GM12878 (cell line): Measurements from ENCODE around the gene CNR1. TPM values are rescaled to one million over a fixed set of nuclear protein-coding genes. Genes with fewer than 3 reads are reported as not detected.

Experiments
- ATAC-seq: fragments of 200-7000 bp; cut with Tn5 transposase; 3 replicates; pipeline ENCODE4 v1.9.1; 2020; ENCODE audit warnings: mild to moderate bottlenecking, moderate library complexity
- BruUV-seq: library from RNA; stranded (reverse); fragments of 400-500 nt; replicated peaks from 2 replicates; lab custom pipeline; 2021; lab: Mats Ljungman, UMichigan
- CTCF ChIA-PET: fragments of 300-600 bp; sonication (Branson Sonifier 250); formaldehyde crosslinking; extraction: SDS; loops from one replicate; lab custom pipeline; 2021; ENCODE audit warnings: inconsistent platforms; lab: Yijun Ruan, JAX
- POLR2A ChIA-PET: fragments of 350-600 bp; formaldehyde crosslinking; extraction: SDS; loops from one replicate; lab custom pipeline; 2021; ENCODE audit warnings: inconsistent platforms; lab: Charles Lee
- RAD21 ChIA-PET: fragments of 300-600 bp; sonication (Branson Sonifier 250); formaldehyde crosslinking; loops from one replicate; lab custom pipeline; 2023; ENCODE audit warnings: antibody characterized with exemption; ENCODE audit not compliant: unreplicated experiment; lab: Charles Lee
- SMC1A ChIA-PET: fragments of 300-600 bp; sonication (Branson Sonifier 250); formaldehyde crosslinking; loops from one replicate; lab custom pipeline; 2023; ENCODE audit not compliant: unreplicated experiment, uncharacterized antibody; lab: Charles Lee
- DNase-seq: peaks from one replicate; pipeline ENCODE4 v3.0.0-alpha.2; 2011; ENCODE audit warnings: low read depth, low spot score
- FAIRE-seq: peaks from 3 replicates; lab custom pipeline; 2011; peaks lifted over from hg19 to GRCh38; lab: Jason Lieb, UNC
- H2AFZ ChIP-seq: 2 replicates; pipeline ENCODE4 v1.6.0; 2011; ENCODE audit warnings: low read depth, low read length, control low read depth; ENCODE audit not compliant: control insufficient read depth
- H3K27ac ChIP-seq: 2 replicates; pipeline ENCODE4 v1.5.1; 2011; ENCODE audit warnings: control low read depth; ENCODE audit not compliant: control insufficient read depth, insufficient read depth
- H3K27me3 ChIP-seq, 2 experiments: replicated peaks in 1 of 2; 2 replicates each; pipeline versions ENCODE4 v1.6.0 to v1.6.1; 2011; ENCODE audit warnings: low read length in 1 of 2; ENCODE audit not compliant: control insufficient read depth in 2 of 2, insufficient read depth in 2 of 2
- H3K36me3 ChIP-seq, 2 experiments: 2 replicates each; pipeline ENCODE4 v1.5.1; 2011; ENCODE audit warnings: low read length in 1 of 2; ENCODE audit not compliant: control insufficient read depth in 2 of 2, insufficient read depth in 2 of 2
- H3K4me1 ChIP-seq: 2 replicates; pipeline ENCODE4 v1.6.1; 2011; ENCODE audit warnings: mild to moderate bottlenecking, low read length, moderate library complexity, mixed read lengths; ENCODE audit not compliant: control insufficient read depth, insufficient read depth
- H3K4me2 ChIP-seq: 2 replicates; pipeline ENCODE4 v1.6.0; 2011; ENCODE audit warnings: control low read depth; ENCODE audit not compliant: control insufficient read depth, insufficient read depth
- H3K4me3 ChIP-seq: fragments of 200-600 bp; sonication (generic); 2 replicates; pipeline ENCODE4 v1.5.1; 2016
- H3K79me2 ChIP-seq: 2 replicates; pipeline ENCODE4 v1.6.0; 2011; ENCODE audit warnings: low read length; ENCODE audit not compliant: control insufficient read depth, insufficient read depth
- H3K9ac ChIP-seq: 2 replicates; pipeline ENCODE4 v1.8.0; 2011; ENCODE audit warnings: low read length, control low read depth, mixed read lengths; ENCODE audit not compliant: control insufficient read depth, insufficient read depth
- H3K9me3 ChIP-seq: replicated peaks from 3 replicates; pipeline ENCODE4 v1.5.1; 2011; ENCODE audit warnings: mild to moderate bottlenecking, low read length; ENCODE audit not compliant: control insufficient read depth, insufficient read depth
- H4K20me1 ChIP-seq: 2 replicates; pipeline ENCODE4 v1.6.0; 2011; ENCODE audit not compliant: control insufficient read depth, insufficient read depth
- BRCA1 ChIP-seq: IDR thresholded peaks from 2 replicates; pipeline ENCODE4 v1.6.1; 2011; ENCODE audit warnings: low read depth, low read length, improper control_type of control experiment
- CBFB ChIP-seq: IDR thresholded peaks from 2 replicates; pipeline ENCODE4 v1.6.1; 2016; ENCODE audit warnings: antibody characterized with exemption, low read depth
- CBX5 ChIP-seq: sonication (generic); IDR thresholded peaks from 2 replicates; pipeline ENCODE4 v1.6.1; 2016; ENCODE audit warnings: low read depth, moderate library complexity, mild to moderate bottlenecking, inconsistent platforms
- HDGF ChIP-seq: fragments of 450-650 bp; IDR thresholded peaks from 2 replicates; pipeline ENCODE4 v1.6.1; 2016; ENCODE audit warnings: antibody characterized with exemption
- POLR2AphosphoS5 ChIP-seq: IDR thresholded peaks from 2 replicates; pipeline ENCODE4 v1.6.1; 2011; ENCODE audit warnings: mild to moderate bottlenecking, low read length, inconsistent platforms
- RCOR1 ChIP-seq: conservative IDR thresholded peaks from 2 replicates; pipeline ENCODE4 v1.6.1; 2012; ENCODE audit warnings: low read depth, low read length, improper control_type of control experiment
- SMC3 ChIP-seq: IDR thresholded peaks from 2 replicates; pipeline ENCODE4 v1.6.1; 2011; ENCODE audit warnings: low read length, improper control_type of control experiment, borderline replicate concordance
- SPI1 ChIP-seq: IDR thresholded peaks from 2 replicates; pipeline ENCODE4 v1.6.1; 2011; ENCODE audit warnings: low read depth, mild to moderate bottlenecking, low read length, moderate library complexity, borderline replicate concordance; ENCODE audit not compliant: insufficient read depth
- WRNIP1 ChIP-seq: IDR thresholded peaks from 2 replicates; pipeline ENCODE4 v1.6.1; 2011; ENCODE audit warnings: low read depth, low read length, improper control_type of control experiment, borderline replicate concordance
- WGBS: methylation state at CpG from one replicate; pipeline ENCODE4 v1.1.6; 2016; ENCODE audit warnings: low lambda C conversion rate; ENCODE audit not compliant: insufficient replicate concordance, insufficient coverage; ENCODE audit errors: missing lambda C conversion rate; 5-methylcytosine and 5-hydroxymethylcytosine counted together
- in situ Hi-C: fragments of 300-500 bp; cut with MboI; formaldehyde crosslinking; loops from 9 replicates; pipeline ENCODE4 v1.14.3; 2018; ENCODE audit warnings: mixed read lengths
- intact Hi-C: fragments of 100-400 bp; cut with micrococcal nuclease; formaldehyde crosslinking; loops from one replicate; pipeline ENCODE4 v1.14.2; 2022; ENCODE audit not compliant: unreplicated experiment
- polyA plus RNA-seq, 11 experiments: library from polyadenylated mRNA; depleted of rRNA in 4 of 11; unstranded in 6 of 11; stranded (reverse) in 5 of 11; fragments of >200 nt; fragmentation: Nextera tagmentation in 4 of 11; fragmentation: Illumina TruSeq in 1 of 11; extraction: Ambion mirVana in 4 of 11; extraction: Trizol in 1 of 11; gene quantifications; 1 replicate in 1 of 11; 2 replicates in 10 of 11; pipeline versions ENCODE4 v1.2.1 to v1.2.3, GENCODE V29; 2011 to 2016; ENCODE audit warnings: inconsistent platforms in 2 of 11, missing spikeins in 2 of 11, low read depth in 1 of 11
- total RNA-seq, 4 experiments: library from RNA; depleted of rRNA in 3 of 4; stranded (reverse); fragments of >200 nt in 3 of 4; fragmentation: Illumina TruSeq in 1 of 4; extraction: Trizol in 1 of 4; gene quantifications; 2 replicates each; pipeline versions ENCODE4 v1.2.1 to v1.2.3, GENCODE V29; 2013 to 2021
- TF ChIP-seq, protein P1 (sequence below), 3 experiments: IDR thresholded peaks in 2 of 3; conservative IDR thresholded peaks in 1 of 3; 2 replicates each; pipeline ENCODE4 v1.5.1; 2011; ENCODE audit warnings: low read depth in 3 of 3, low read length in 3 of 3, mild to moderate bottlenecking in 3 of 3, control low read depth in 2 of 3, moderate library complexity in 2 of 3, inconsistent platforms in 1 of 3, mixed read lengths in 1 of 3; ENCODE audit not compliant: control insufficient read depth in 2 of 3, insufficient read depth in 1 of 3; ENCODE audit errors: extremely low read depth in 1 of 3
- TF ChIP-seq, protein P2 (sequence below): fragments of 450-650 bp; IDR thresholded peaks from 2 replicates; pipeline ENCODE4 v1.6.1; 2016; ENCODE audit warnings: mild to moderate bottlenecking, moderate library complexity, borderline replicate concordance
- TF ChIP-seq, protein P3 (sequence below): IDR thresholded peaks from 2 replicates; pipeline ENCODE4 v1.6.1; 2012; ENCODE audit warnings: low read length, inconsistent platforms

The CNR1 gene
- total and polyA plus RNA-seq, 10 of the 15 experiments (the other 5 are each of a cell fraction or from before 2014, with no cell fraction given), result 2.2 to 15.4 (median 8.5) TPM

DNA sequence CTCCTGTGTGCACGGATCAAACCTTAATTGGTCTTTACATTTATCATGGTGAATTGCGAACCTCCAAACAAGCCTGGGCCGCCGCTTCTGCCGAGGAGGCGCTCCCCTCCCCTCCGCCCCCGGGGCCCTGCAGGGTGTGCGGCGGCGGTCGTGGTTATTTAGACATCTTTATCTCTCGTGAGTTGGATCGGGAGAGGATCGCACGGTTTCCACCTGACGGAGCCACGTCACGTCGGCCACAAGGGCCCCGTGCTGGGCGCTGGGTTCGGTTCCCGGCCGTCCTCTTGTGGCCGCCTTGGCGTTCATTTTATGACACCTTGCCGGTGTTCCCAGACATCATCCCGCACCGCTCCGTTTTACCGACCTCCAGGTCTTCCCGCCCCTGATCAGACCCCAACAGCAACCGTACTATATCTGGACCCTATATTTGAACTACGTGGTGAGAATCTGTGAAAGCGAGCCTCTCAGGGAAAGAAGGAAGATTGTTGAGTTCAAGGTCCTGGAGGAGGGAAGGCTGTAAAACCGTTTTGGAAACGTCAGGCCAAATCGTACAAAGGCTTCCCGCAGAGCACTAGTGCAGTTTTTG is 1.3 kb upstream of the CNR1 start (continued):
- TF ChIP-seq, protein P1, sequence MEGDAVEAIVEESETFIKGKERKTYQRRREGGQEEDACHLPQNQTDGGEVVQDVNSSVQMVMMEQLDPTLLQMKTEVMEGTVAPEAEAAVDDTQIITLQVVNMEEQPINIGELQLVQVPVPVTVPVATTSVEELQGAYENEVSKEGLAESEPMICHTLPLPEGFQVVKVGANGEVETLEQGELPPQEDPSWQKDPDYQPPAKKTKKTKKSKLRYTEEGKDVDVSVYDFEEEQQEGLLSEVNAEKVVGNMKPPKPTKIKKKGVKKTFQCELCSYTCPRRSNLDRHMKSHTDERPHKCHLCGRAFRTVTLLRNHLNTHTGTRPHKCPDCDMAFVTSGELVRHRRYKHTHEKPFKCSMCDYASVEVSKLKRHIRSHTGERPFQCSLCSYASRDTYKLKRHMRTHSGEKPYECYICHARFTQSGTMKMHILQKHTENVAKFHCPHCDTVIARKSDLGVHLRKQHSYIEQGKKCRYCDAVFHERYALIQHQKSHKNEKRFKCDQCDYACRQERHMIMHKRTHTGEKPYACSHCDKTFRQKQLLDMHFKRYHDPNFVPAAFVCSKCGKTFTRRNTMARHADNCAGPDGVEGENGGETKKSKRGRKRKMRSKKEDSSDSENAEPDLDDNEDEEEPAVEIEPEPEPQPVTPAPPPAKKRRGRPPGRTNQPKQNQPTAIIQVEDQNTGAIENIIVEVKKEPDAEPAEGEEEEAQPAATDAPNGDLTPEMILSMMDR (IDR thresholded peaks at IDR 0.05 in 2 of 3, conservative IDR thresholded peaks at IDR 0.05 in 1 of 3; ENCODE audit: control insufficient read depth in 2 of 3, extremely low read depth in 1 of 3, insufficient read depth in 1 of 3, low read depth in 3 of 3, low read length in 3 of 3), result no peak
- TF ChIP-seq WRNIP1, result no peak

DNA sequence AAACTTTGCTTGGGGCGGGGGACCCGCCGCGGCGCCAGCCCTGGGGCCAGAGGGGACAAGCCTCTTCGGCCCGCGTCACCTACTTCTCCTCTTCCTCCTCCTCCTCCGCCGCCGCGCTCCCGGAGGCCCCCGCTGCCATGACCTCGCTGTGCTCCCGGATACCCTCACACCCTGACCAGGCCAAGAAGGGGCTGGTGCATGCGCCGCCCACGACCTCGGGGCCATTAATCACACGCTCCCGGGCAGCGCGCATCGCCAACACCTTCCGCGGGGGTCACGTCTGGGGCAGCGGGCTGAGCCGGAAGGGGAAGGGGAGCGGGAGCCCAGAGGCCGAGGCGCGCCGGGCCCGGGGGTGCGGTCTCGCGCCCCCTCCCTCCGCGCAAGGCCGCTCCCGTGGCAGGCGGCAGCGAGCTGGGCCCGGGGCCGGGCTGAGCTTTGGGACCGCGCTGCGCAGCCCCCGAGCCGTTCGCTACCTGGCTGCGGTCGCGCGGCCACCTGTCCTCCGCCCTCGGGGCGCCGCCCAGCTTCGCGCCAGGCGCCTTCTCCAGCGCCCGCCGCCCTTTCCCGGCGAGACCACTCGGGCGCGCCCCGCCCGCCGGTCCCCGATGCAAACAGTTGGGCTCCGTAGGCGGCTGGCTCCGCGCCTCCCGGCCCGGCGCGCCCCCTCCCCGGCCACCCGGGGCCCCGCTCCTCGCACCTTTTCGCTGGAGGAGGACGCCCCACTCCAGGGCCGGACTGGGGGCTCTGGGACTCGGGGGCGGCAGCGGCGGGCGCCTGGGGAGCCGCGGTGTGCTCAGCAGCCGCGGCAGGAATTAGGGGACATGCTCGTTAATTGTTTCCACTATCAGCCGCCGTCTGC is 575 bp upstream of the CNR1 start:
- Histone ChIP-seq H4K20me1 (no peaks in the 10 kb centered on the region), H2AFZ (peak overlapping the region; percentile 87), H3K4me1 (no peaks in the 10 kb centered on the region), H3K4me2 (peak overlapping the region; percentile 95), H3K27ac (no peak overlapping the region; the same call in 1 of the 2 replicates), H3K36me3 (no peaks in the 10 kb centered on the region), H3K9me3 (no peaks in the 10 kb centered on the region), H3K79me2 (no peaks in the 10 kb centered on the region; the same call in 1 of the 2 replicates), H3K9ac (peak overlapping the region; percentile 65), H3K27me3 (0 out of 4 replicates have a peak, but pooled peaks cover 0 to 6% of the 10 kb centered on the region in 2 experiments), H3K4me3 (peak overlapping the region; percentile 94)
- intact Hi-C loops, result loop anchor here (1.0 to 10.0 kb wide), 7 partner anchors 72 to 706 kb away; partner anchors contain the start of gene AKIRIN2
- POLR2A ChIA-PET, result interaction anchor here (1.0 kb wide), 1 partner anchor 10 kb away, joined by 4 read pairs; no protein-coding TSS in a partner anchor
- ATAC-seq (peak; percentile 64), FAIRE-seq (no peak), DNase-seq (no peak)
- BruUV-seq, result no TSS peak
- RAD21 ChIA-PET, result interaction anchor here (0.7 to 1.0 kb wide), 3 partner anchors 13 to 334 kb away, joined by 3 to 5 read pairs (median 3); no protein-coding TSS in a partner anchor
- WGBS, result 4% methylated on average over 68 of the region's 103 CpGs
- CTCF ChIA-PET, result interaction anchor here (1.0 to 1.9 kb wide), 2 partner anchors 237 to 335 kb away, joined by 4 to 16 read pairs; no protein-coding TSS in a partner anchor
- in situ Hi-C loops, result loop anchor here (5.0 kb wide), 1 partner anchor 234 kb away; no protein-coding TSS in a partner anchor
- SMC1A ChIA-PET, result no interaction called here
- TF ChIP-seq SPI1 (no peak), HDGF (no peak), BRCA1 (no peak), CBFB (no peak), RCOR1 (no peak), CBX5 (0 out of 2 replicates have a peak, but pooled peaks have one; percentile 16), SMC3 (no peak), POLR2AphosphoS5 (no peak; the same call in 1 of the 2 replicates)
- TF ChIP-seq, protein P2, sequence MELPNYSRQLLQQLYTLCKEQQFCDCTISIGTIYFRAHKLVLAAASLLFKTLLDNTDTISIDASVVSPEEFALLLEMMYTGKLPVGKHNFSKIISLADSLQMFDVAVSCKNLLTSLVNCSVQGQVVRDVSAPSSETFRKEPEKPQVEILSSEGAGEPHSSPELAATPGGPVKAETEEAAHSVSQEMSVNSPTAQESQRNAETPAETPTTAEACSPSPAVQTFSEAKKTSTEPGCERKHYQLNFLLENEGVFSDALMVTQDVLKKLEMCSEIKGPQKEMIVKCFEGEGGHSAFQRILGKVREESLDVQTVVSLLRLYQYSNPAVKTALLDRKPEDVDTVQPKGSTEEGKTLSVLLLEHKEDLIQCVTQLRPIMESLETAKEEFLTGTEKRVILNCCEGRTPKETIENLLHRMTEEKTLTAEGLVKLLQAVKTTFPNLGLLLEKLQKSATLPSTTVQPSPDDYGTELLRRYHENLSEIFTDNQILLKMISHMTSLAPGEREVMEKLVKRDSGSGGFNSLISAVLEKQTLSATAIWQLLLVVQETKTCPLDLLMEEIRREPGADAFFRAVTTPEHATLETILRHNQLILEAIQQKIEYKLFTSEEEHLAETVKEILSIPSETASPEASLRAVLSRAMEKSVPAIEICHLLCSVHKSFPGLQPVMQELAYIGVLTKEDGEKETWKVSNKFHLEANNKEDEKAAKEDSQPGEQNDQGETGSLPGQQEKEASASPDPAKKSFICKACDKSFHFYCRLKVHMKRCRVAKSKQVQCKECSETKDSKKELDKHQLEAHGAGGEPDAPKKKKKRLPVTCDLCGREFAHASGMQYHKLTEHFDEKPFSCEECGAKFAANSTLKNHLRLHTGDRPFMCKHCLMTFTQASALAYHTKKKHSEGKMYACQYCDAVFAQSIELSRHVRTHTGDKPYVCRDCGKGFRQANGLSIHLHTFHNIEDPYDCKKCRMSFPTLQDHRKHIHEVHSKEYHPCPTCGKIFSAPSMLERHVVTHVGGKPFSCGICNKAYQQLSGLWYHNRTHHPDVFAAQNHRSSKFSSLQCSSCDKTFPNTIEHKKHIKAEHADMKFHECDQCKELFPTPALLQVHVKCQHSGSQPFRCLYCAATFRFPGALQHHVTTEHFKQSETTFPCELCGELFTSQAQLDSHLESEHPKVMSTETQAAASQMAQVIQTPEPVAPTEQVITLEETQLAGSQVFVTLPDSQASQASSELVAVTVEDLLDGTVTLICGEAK, result no peak
- TF ChIP-seq, protein P3, sequence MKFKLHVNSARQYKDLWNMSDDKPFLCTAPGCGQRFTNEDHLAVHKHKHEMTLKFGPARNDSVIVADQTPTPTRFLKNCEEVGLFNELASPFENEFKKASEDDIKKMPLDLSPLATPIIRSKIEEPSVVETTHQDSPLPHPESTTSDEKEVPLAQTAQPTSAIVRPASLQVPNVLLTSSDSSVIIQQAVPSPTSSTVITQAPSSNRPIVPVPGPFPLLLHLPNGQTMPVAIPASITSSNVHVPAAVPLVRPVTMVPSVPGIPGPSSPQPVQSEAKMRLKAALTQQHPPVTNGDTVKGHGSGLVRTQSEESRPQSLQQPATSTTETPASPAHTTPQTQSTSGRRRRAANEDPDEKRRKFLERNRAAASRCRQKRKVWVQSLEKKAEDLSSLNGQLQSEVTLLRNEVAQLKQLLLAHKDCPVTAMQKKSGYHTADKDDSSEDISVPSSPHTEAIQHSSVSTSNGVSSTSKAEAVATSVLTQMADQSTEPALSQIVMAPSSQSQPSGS, result no peak
